SJSA1 (cell line): ENCODE data around the gene PIP4P1. TPM values are rescaled to one million over a fixed set of nuclear protein-coding genes. Genes with fewer than 3 reads are reported as not detected.

Experiments
- DNase-seq, 2 experiments: peaks; one replicate each; pipeline ENCODE4 v3.0.0-alpha.2; 2015 to 2020; ENCODE audit warnings: low spot score in 2 of 2, low read depth in 1 of 2
- H3K27ac ChIP-seq: fragments of 250-450 bp; sonication (Bioruptor Pico); 2 replicates; pipeline ENCODE4 v1.5.1; 2020; ENCODE audit warnings: mild to moderate bottlenecking, moderate library complexity
- H3K27me3 ChIP-seq: fragments of 250-450 bp; sonication (Bioruptor Pico); replicated peaks from 2 replicates; pipeline ENCODE4 v1.5.1; 2020; ENCODE audit warnings: mild to moderate bottlenecking, moderate library complexity
- H3K36me3 ChIP-seq: fragments of 250-450 bp; sonication (Bioruptor Pico); 2 replicates; pipeline ENCODE4 v1.5.1; 2020; ENCODE audit warnings: mild to moderate bottlenecking
- H3K4me1 ChIP-seq: fragments of 250-450 bp; sonication (Bioruptor Pico); replicated peaks from 2 replicates; pipeline ENCODE4 v1.6.1; 2021; ENCODE audit warnings: mild to moderate bottlenecking
- H3K4me3 ChIP-seq: fragments of 250-450 bp; sonication (Bioruptor Pico); 2 replicates; pipeline ENCODE4 v1.5.1; 2020; ENCODE audit warnings: mild to moderate bottlenecking
- H3K9me3 ChIP-seq: fragments of 250-450 bp; sonication (Bioruptor Pico); replicated peaks from 2 replicates; pipeline ENCODE4 v1.5.1; 2020; ENCODE audit warnings: mild to moderate bottlenecking
- total RNA-seq: library from RNA; depleted of rRNA; stranded (reverse); fragments of >200 nt; shearing (Covaris generic); gene quantifications from 2 replicates; pipeline ENCODE4 v1.2.3, GENCODE V29; 2014

The PIP4P1 gene
- total RNA-seq, 1 experiment from 2014 or later = 18.9 TPM

DNA sequence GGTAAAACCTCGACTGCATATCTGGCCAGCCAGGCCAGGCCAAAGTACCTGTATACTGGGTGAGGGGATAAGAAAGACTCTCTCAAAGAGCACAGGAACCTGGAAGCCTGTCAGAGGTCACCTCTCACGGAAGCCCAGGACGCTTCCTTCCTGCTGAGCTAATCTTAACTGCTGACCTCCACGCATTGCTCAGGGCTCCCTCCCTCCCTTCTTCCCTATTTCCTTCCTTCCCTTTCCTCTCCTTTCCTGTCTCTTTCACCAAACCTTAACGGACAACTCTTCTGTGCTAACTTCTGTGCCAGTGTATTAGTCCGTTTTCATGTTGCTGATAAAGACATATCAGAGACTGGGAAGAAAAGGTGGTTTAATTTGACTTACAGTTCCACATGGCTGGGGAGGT lies 29.3 kb upstream of the PIP4P1 start:
- no peak for DNase-seq
- Histone ChIP-seq H3K27me3 (0 out of 2 replicates have a peak, but pooled peaks cover 6% of the 10 kb centered on the region), H3K27ac (no peak overlapping the region), H3K36me3 (no peaks in the 10 kb centered on the region), H3K9me3 (no peaks in the 10 kb centered on the region), H3K4me1 (no peaks in the 10 kb centered on the region), H3K4me3 (no peak overlapping the region)

DNA sequence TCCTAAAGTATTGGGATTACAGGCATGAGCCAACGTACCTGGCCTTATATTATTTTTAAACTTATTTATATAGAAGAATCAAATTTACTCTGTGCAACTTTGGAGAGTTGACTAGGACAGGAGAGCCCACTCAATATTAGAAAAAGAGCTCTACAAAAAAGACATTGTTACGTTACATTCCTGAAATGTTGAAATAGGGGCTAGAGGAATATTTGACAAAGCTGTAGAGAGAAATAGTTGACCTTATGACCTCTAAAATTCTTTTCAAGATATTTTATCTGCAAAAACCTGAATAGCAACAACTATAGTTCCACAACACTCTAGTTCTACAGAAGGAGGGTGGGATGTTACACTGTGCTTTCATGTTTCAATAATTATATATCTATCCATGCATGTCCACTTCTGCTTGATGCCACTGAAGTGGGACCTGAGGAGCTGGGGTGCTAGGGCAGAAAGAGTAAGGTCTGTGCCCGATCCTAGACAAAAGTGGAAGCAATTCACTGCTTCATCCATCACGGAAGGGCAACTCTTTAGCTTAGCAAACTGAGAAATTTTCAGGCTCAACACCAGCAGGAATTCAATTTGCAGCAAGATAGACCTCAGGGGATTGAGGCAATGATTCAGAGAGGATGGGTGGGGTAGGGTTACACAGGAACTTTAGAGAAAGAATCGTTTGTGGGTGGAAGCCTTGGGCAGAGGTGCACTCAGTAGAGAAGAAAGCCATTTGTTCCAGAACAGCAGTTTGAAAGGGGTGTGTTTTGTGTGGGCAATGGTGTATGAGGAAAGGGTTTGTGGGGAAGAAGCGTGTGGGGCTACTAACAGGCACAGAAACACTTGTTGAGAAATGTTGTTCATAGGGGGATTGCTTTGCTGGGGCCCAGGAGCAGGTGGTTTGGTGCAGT lies 28.1 kb upstream of the PIP4P1 start:
- Histone ChIP-seq H3K4me3 (no peak overlapping the region), H3K27ac (no peak overlapping the region)
- no peak for DNase-seq

DNA sequence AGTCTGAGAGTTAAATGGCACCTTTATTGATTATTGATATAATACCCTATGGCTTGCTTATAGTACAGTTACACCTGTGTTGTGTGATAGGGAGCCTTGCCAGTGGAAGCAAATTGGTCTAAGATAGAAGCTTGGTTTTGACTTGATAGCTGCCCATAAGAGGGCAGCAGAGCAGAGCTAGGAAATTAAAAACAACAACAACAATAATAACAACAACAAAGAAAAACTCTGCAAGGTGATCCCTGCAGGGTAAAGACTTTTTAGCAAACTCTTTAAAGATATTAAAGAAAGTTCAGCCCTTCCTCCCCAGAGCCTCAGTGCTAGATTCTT lies 26.1 kb upstream of the PIP4P1 start:
- Histone ChIP-seq H3K36me3 (no peaks in the 10 kb centered on the region), H3K27ac (no peak overlapping the region), H3K4me1 (no peaks in the 10 kb centered on the region)

More for the DNA sequence above, 28.1 kb upstream of the PIP4P1 start:
- H3K4me1 ChIP-seq = no peaks in the 10 kb centered on the region
- H3K36me3 ChIP-seq = no peaks in the 10 kb centered on the region
- H3K9me3 ChIP-seq = no peaks in the 10 kb centered on the region
- H3K27me3 ChIP-seq = 0 out of 2 replicates have a peak, but pooled peaks cover 6% of the 10 kb centered on the region

DNA sequence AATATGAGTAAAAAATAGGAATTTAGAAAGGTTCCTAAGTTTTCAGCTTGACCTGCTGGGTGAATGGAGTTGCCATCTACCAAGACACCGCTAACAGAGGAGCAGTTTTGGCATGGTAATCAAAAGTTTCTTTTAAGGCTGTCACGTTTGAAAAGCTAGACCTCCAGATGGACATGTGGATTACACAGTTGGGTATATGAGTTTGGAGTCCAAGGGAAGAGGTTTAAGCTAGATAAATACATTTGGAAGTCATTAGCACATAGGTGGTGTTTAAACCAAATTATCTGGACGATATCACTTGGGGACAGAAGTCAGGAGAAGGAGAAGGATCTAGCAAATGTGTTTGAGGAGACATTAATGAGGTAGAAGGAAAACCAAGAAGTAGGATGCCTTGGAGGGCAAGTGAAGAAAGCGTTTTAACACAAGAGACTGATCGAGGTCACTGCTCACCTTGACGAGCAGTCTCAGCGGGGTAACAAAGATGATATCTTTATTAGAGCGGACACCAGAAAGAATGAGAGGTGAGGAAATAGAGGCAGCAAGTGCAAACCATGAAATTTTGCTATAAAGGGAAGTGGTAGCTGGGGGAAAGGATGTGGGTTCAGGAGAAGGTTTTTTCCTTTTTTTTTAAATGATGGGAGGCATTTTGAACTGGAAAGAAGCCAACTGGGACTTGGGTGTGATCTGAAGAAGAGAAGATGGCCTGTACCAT lies 25.6 kb upstream of the PIP4P1 start:
- no peaks in the 10 kb centered on the region for H3K9me3 ChIP-seq
- H3K4me1 ChIP-seq = no peaks in the 10 kb centered on the region
- H3K27me3 ChIP-seq = peaks cover 20% of the 10 kb centered on the region
- no peak overlapping the region for H3K4me3 ChIP-seq
- no peak for DNase-seq
- H3K27ac ChIP-seq = no peak overlapping the region
- no peaks in the 10 kb centered on the region for H3K36me3 ChIP-seq

More for the DNA sequence above, 26.1 kb upstream of the PIP4P1 start:
- Histone ChIP-seq H3K27me3 (peaks cover 21% of the 10 kb centered on the region), H3K4me3 (no peak overlapping the region), H3K9me3 (no peaks in the 10 kb centered on the region)
- no peak for DNase-seq

DNA sequence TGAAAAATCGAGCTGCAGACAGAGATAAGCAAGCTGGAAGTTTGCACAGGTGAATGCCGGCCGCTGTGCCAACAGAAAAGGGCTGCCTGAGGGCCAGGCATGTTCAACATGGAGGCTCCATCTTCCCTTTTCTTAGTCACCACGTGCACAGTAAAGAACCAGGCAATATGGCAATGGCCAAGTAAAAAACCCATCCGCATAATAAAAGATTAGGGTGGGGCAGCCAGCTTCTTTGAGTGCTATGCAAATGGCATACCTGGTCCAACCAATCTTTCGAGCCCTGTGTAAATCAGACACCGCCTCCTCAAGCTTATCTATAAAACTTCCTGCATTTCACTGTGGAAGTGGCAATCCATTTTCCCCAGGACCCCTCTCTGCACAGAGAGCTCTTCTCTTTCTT lies 24.7 kb upstream of the PIP4P1 start:
- no peak overlapping the region for H3K4me3 ChIP-seq
- H3K9me3 ChIP-seq = no peaks in the 10 kb centered on the region
- H3K27ac ChIP-seq = no peak overlapping the region
- no peaks in the 10 kb centered on the region for H3K4me1 ChIP-seq
- H3K27me3 ChIP-seq = peaks cover 17% of the 10 kb centered on the region
- H3K36me3 ChIP-seq = no peaks in the 10 kb centered on the region
- DNase-seq = no peak

DNA sequence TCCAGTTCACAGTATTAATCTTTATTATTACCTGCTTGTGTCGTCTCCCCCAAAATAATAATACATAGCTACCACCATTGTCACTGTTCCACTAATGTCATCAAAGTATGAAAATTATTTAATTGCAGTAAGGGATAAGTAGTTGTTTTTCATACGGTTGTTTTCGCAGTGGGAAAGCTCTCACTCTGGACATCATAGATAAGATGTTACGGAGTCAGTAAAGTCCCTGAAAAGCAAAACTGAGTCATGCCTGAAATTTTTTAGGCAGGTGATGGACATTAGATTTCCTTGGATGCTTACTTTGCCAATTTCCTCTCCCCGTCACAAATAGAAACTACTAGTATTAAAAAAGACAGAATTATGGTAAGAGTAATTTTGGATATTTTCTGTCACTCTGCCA lies 21.1 kb upstream of the PIP4P1 start:
- no peak overlapping the region for H3K27ac ChIP-seq
- H3K4me1 ChIP-seq = no peaks in the 10 kb centered on the region
- peaks cover 17% of the 10 kb centered on the region for H3K27me3 ChIP-seq
- DNase-seq = no peak
- peaks cover 4% of the 10 kb centered on the region for H3K36me3 ChIP-seq
- no peak overlapping the region for H3K4me3 ChIP-seq
- H3K9me3 ChIP-seq = no peaks in the 10 kb centered on the region

DNA sequence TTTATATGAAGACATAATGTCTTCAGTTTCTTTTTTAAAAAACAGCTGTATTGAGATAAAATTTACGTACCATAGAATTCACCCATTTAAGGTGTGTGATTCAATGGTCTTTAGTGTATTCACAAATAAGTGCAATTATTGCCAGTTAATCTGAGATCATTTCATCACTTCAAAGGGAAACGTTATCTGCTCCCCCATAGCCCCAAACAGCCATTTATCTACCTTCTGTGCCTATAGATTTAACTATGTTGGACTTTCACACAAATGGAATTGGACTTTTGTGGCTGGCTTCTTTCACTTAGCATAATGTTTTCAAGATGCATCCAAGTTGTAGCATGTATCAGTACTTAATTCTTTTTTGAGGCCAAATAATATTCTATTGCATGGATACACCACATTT lies 17.7 kb upstream of the PIP4P1 start:
- Histone ChIP-seq H3K4me3 (no peak overlapping the region), H3K36me3 (peaks cover 38% of the 10 kb centered on the region)

DNA sequence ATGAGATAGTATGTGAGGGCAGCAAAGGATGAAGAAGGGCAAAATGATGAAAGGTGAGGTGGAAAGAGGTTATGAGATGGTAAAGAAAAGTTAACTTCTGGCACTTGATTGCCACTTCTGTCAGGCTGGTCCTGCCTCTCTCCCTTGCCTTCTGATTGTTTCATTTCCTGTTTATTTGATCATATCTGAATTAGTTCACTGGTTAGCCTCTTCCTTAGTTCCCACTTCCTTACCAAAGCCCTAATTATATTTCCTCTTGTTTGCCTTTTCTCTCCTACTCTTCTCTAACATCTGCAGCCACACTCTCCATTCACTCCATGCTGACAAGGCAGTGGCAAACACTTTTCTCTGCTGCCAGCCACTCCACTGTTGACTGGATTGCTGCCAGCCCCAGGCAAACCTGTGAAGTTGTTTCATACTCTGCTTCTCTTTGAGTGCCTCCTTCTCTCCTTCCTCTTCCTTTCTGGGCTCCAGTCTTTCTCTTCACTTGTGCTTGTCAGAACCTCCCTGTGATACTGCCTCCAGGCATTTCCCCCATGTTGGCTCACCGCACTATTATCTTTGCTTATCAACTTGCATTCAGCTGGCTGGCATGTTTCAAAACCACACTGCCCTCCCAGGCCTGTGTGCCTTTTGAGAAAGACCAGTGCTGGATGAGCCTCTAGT lies 16.1 kb upstream of the PIP4P1 start:
- no peaks in the 10 kb centered on the region for H3K9me3 ChIP-seq
- H3K4me1 ChIP-seq = no peaks in the 10 kb centered on the region
- no peak overlapping the region for H3K4me3 ChIP-seq
- peaks cover 49% of the 10 kb centered on the region for H3K36me3 ChIP-seq
- peaks cover 2% of the 10 kb centered on the region; the same call in 1 of the 2 replicates for H3K27me3 ChIP-seq
- H3K27ac ChIP-seq = no peak overlapping the region
- DNase-seq = no peak

More for the DNA sequence above, 17.7 kb upstream of the PIP4P1 start:
- H3K9me3 ChIP-seq = no peaks in the 10 kb centered on the region
- DNase-seq = no peak
- H3K27me3 ChIP-seq = peaks cover 17% of the 10 kb centered on the region
- no peaks in the 10 kb centered on the region for H3K4me1 ChIP-seq
- H3K27ac ChIP-seq = no peak overlapping the region

DNA sequence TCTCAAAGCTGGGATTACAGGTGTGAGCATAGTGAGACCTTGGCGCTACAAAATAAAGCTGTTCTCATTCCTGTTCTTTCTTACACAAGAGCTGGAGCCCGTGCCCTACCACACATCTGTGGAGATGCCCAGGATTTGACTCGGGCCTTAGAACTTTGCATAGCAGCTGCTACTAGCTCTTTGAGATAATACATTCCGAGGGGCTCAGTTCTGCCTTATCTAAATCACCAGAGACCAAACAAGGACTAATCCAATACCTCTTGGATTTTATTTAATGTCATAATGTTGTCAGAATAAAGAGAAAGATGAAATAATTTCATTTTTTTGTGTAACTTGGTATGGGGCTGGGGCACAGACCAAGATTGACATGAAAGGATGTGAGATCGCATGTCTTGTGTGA lies 15.5 kb upstream of the PIP4P1 start:
- Histone ChIP-seq H3K4me1 (no peaks in the 10 kb centered on the region), H3K9me3 (no peaks in the 10 kb centered on the region), H3K36me3 (peaks cover 51% of the 10 kb centered on the region), H3K27me3 (no peaks in the 10 kb centered on the region), H3K27ac (no peak overlapping the region), H3K4me3 (no peak overlapping the region)
- DNase-seq = no peak

DNA sequence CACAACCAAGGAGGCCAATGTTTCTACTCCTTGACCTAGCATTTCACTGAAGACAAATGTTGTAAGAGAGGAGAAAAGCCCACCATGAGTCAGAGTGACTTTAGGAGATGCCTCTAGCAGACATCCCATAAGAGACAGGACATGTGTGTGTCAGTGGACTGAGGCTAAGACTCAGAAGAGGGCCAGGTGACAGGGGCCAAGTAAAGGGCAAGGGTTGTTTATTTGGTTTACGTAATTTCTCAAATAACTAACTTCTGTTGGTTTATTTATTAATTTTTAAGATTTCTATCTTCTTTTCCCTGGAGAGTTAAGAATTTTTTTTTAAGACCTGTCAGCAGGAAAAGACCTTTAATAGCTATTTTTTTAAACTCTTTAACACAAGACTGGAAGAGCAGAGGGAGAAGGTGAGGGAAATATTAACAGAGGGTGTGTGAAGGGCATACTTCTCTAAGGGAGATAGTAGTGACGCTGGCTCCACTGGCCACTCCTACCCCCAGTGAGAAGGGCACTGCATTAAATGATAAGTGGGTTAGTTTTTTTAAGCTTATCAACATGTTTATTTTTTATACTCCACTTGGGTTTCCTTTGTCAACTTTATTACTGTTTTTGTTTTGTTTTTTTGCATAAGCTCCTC lies 11.4 kb upstream of the PIP4P1 start:
- Histone ChIP-seq H3K36me3 (peaks cover 53% of the 10 kb centered on the region), H3K27me3 (no peaks in the 10 kb centered on the region), H3K4me3 (no peak overlapping the region), H3K4me1 (peaks cover 6% of the 10 kb centered on the region; the same call in 1 of the 2 replicates), H3K9me3 (no peaks in the 10 kb centered on the region; the same call in 1 of the 2 replicates), H3K27ac (no peak overlapping the region)
- DNase-seq = no peak

DNA sequence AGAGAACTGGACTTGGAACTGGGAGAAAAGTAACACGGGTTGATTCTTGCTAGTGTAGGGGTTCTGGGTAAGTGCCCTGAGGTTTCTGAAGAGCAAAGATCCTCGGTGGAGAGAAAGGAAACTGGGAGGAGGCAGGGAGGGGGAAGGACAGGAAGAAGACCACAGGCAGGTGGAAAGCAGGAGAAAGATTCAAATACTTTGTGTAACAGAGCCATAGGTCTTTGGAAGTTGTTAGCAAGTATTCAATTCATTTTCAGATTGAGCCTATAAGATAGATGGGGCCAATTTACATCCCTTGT lies 9.3 kb upstream of the PIP4P1 start:
- no peaks in the 10 kb centered on the region; the same call in 1 of the 2 replicates for H3K9me3 ChIP-seq
- DNase-seq = no peak
- H3K36me3 ChIP-seq = peaks cover 32% of the 10 kb centered on the region
- H3K4me3 ChIP-seq = peak overlapping the region; percentile 70
- H3K27me3 ChIP-seq = no peaks in the 10 kb centered on the region
- peak overlapping the region; percentile 52; the same call in 1 of the 2 replicates for H3K27ac ChIP-seq
- H3K4me1 ChIP-seq = peaks cover 6% of the 10 kb centered on the region; the same call in 1 of the 2 replicates

DNA sequence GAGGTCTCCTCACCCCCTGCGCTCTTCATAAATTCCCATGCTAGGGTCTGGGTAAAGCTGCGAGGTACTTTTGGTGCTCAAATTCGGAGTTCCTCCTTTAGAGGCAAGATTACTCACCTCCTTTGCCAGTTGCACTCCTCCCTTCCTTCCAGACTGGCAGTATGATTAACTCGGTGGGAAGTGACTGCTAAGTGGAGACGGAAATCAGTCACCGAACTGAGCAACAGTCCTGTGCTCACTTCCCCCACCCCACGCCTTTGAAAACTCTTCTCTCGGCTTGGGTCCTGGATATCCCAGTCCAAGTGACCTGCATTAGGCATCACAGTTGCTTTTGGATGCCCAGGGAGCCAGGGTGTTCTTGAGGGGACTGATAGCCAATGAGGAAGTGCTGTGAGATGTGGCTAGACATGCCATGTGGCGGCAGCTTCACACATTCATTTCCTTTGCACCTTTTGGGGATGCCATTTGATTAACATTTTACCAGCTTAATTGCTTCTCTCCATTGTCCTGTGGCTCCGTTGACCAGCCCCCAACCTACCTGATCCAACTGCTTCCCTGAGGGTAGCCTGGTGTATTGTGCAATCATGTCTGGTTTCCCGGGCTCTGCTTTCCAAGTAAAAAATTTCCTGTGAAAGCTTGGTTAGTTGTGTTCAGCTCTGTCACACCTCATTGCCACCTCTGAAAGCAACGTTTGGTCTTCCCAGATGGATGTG lies 8.8 kb upstream of the PIP4P1 start:
- peak; percentile 54 to 62 for DNase-seq
- Histone ChIP-seq H3K27me3 (no peaks in the 10 kb centered on the region), H3K9me3 (no peaks in the 10 kb centered on the region; the same call in 1 of the 2 replicates), H3K36me3 (peaks cover 27% of the 10 kb centered on the region), H3K4me1 (peaks cover 6% of the 10 kb centered on the region; the same call in 1 of the 2 replicates), H3K4me3 (peak overlapping the region; percentile 70), H3K27ac (peak overlapping the region; percentile 52)
